Measurements from ENCODE around the gene AUH.

Gene AUH

DNA sequence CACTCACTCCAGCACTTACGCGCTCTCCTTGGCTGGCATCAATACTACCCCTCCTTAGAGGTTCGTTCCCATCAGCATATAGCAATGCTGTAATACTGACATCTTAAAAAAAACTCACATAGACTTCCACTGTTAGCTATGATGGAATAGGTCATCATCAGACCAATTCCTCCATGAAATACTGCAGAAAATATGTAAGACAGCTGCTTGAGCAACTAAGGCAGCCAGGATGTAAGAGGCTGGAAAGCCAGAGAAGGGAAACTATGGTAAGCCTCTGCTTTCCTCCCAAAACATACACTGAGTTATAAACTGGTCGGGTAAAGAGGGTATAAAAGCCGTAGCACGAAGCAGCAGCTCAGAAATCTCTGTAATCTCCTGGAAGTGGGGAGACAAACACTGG is 33.5 kb downstream of the AUH start:
- TF ChIP-seq, protein P1, sequence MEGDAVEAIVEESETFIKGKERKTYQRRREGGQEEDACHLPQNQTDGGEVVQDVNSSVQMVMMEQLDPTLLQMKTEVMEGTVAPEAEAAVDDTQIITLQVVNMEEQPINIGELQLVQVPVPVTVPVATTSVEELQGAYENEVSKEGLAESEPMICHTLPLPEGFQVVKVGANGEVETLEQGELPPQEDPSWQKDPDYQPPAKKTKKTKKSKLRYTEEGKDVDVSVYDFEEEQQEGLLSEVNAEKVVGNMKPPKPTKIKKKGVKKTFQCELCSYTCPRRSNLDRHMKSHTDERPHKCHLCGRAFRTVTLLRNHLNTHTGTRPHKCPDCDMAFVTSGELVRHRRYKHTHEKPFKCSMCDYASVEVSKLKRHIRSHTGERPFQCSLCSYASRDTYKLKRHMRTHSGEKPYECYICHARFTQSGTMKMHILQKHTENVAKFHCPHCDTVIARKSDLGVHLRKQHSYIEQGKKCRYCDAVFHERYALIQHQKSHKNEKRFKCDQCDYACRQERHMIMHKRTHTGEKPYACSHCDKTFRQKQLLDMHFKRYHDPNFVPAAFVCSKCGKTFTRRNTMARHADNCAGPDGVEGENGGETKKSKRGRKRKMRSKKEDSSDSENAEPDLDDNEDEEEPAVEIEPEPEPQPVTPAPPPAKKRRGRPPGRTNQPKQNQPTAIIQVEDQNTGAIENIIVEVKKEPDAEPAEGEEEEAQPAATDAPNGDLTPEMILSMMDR (IDR thresholded peaks at IDR 0.05; ENCODE audit: low read depth, low read length, missing control alignments) = no peak
- DNase-seq (ENCODE audit: low read depth) = no peak
- no peak overlapping the region for H3K4me3 ChIP-seq (ENCODE audit: low read depth, low read length)

DNA sequence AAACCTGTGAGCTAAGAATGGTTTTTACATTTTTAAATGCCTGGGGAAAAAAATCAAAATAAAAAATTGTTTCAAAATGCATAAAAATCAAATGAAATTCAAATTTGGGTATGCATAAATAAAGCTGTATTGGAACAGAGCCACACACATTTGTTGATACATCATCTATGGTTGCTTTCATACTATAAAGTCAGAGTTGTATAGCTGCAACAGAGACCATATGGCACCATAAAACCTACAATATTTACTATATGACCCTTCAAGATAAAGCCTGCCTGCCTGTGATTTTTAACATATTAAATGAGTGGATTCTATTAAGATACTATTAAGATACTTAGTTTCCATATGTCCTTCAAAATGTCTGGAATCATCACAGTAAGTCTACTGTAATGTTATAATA is 40.0 kb downstream of the AUH start:
- TF ChIP-seq, protein P1 (IDR thresholded peaks at IDR 0.05; ENCODE audit: low read depth, low read length, missing control alignments) = no peak
- no peak for DNase-seq (ENCODE audit: low read depth)
- H3K4me3 ChIP-seq (ENCODE audit: low read depth, low read length) = no peak overlapping the region

DNA sequence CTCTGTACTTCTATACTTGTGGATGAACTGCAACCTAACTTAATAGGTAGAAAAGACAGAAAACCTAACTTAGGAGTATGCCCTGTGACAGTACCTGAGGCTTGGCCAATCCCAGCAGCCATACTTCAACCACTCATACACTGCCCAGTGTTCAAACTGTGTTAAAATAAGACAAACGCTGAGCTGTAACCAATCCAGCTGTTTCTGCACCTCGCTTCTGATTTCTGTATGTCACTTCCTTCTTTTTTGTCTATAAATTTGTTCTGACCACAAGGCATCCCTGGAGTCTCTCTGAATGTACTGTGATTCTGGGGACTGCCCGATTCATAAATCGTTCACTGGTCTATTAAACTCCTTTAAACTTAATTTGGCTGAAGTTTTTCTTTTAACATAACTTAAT is 41.4 kb downstream of the AUH start:
- no peak overlapping the region for H3K4me3 ChIP-seq (ENCODE audit: low read depth, low read length)
- TF ChIP-seq, protein P1 (IDR thresholded peaks at IDR 0.05; ENCODE audit: low read depth, low read length, missing control alignments) = no peak
- DNase-seq (ENCODE audit: low read depth) = no peak

DNA sequence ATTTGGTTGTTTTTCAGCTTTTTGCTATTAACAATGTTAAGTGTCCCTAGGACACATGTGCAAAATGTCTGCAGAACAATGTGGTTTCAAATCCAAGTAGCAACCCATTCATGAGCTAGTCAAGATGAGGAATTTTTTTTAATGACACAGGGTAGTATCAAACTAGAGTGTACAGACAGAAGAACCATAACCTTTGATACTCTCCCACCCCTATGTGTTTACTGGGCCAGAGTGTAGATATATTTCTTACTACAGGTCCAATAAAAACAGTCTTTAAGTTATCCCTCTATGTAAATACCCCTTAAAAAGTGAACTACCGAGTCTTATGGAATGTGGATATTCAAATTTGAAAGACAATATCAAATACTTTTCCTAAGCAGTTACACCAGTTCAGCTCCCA is 45.6 kb downstream of the AUH start:
- no peak overlapping the region for H3K4me3 ChIP-seq (ENCODE audit: low read depth, low read length)
- DNase-seq (ENCODE audit: low read depth) = no peak
- TF ChIP-seq, protein P1 (IDR thresholded peaks at IDR 0.05; ENCODE audit: low read depth, low read length, missing control alignments) = no peak

DNA sequence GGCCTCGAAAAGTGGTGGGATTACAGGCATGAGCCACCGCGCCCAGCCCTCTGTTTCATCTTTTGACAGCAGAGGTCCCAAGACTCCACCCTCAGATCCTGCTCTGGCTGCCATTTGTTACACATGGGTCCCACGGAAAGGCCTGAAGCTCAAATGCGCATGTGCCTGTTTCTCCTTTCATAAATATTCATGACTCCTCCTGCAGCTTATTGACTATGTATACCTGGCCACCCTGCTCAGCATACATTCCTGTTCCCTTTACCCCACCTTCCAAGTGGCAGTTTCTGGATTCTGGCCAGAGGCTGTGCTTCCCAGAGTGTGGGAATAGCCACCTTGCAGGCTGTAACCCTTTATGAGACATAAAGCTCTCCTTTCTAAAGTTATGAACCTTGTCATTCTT is 46.5 kb downstream of the AUH start:
- no peak overlapping the region for H3K4me3 ChIP-seq (ENCODE audit: low read depth, low read length)
- TF ChIP-seq, protein P1 (IDR thresholded peaks at IDR 0.05; ENCODE audit: low read depth, low read length, missing control alignments) = no peak
- DNase-seq (ENCODE audit: low read depth) = no peak

DNA sequence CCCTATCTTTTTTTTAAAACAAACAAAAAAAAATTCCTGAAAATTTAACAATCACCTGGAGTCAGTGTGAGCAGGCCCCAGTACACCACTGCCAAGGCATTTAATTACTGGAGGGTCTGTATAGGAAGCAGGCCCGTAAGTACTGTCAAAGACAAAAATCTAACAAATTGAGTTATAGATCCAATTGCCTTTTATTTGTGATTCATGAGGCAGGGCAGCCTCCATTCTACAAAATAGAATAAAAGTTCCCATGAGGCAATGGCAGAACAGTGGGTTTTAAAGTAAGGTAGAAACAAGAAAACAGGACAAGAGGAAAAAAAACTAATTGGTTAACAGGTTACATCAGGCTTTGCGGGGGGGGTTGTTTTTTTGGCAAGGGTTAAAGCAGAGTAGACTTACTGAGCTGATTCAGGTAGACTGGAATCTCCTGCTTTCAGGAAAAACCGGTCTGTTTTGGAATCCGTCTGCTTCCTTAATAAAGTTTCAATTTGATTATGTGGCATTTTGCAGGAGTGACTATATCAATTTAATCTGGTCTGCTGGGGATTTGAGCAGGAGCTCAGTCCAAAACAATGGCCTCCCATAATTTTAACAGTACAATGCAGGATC is 48.9 kb downstream of the AUH start:
- DNase-seq (ENCODE audit: low read depth) = no peak
- TF ChIP-seq, protein P1 (IDR thresholded peaks at IDR 0.05; ENCODE audit: low read depth, low read length, missing control alignments) = no peak
- H3K4me3 ChIP-seq (ENCODE audit: low read depth, low read length) = no peak overlapping the region

DNA sequence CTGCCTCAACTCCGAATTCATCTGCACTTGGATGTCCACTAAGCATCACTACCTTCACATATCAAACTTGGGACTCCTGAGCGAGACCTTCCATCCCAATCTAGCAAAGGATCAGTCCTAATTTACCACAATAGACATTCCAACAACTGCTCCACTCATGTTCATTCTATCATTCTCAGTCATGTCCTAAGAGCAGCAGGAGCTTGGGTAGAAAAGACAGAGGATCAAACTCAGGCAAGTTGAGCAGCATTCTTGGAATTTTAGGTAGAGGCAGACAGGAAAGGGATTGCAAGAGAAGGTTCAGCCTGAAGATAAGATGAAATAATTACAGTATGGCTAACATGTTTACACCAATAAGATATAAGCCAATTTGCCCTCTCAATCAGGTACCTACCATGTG is 51.7 kb downstream of the AUH start:
- TF ChIP-seq, protein P1 (IDR thresholded peaks at IDR 0.05; ENCODE audit: low read depth, low read length, missing control alignments) = no peak
- DNase-seq (ENCODE audit: low read depth) = no peak
- H3K4me3 ChIP-seq (ENCODE audit: low read depth, low read length) = no peak overlapping the region

All from GM12864 (cell line).